HG03460 (cell line): ENCODE measurements around the gene FBXL7.

Experiments
- ATAC-seq: cut with Tn5 transposase; IDR thresholded peaks from one replicate; pipeline ENCODE4 v1.9.1; 2021; ENCODE audit not compliant: unreplicated experiment

The FBXL7 gene

DNA sequence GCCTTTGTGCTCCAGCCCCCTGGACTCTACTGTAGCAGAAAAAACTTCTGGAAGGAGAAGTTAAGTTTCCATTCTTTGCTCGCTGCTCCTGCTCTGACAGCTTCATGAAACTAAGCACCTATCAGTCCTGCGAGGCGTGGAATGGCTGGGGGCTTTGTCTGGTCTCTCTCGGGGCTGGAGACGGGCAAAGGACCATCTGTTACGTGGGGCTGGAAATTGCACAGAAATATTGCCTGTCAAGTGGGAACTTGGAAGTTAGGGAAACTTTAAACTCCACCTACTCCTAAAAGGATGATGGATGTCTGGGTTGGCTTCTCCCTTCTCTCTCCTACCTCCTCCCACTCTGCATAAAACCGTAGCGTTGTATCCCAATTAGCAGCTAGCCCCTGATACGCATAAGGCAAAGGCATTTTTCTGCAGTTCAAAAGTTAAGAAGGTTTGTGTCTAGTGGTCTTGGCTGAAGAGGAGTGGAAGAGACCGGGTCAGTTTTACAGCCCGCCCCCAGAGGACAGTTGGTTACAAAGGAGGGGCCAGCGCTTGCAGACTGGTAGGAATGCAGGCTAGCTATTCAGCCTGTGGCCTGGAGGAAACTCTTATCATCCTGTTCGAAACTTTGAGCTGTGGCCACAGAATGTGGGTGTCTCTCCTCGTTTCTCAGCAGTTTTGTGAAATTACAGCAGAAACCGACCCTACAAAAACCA is 1.3 kb downstream of the FBXL7 start:
- ATAC-seq, result no peak

DNA sequence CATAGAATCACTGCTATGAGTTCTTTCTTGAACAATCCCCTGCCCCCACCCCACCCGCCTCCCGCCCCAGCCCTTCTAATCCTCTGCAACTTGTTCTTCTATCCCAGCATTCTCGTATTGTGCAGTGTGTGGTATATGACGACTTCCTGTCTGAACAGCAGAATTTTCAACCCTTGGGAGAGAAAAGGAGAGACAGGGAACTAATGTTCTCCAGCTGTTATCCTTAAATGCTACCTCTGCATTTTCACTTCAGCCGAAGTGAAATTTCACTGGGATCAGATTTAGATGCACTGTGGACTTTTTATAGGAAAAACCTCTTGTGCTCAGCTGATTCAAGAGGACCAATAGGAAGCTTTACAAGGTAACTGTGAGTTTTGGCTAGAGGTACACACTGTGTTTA is 2.2 kb downstream of the FBXL7 start:
- no peak for ATAC-seq

DNA sequence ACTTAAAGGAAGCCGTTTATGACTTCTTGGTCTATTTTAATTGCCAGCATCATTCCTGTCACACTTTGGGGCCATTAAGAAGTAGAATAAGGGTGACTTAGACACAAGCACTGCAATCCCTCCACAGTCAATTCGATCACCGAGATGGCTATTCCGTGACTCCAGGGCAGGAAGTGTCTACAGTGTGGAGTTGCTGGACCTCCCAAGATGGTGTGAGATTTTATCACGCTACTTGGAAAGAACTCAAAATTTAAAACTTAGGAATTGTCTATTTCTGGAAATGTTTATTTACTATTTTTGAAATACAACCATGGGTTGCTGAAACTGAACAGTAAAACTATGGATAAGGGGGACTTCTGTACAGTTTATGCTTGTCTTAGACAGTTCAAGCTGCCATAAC is 6.2 kb downstream of the FBXL7 start:
- no peak for ATAC-seq

DNA sequence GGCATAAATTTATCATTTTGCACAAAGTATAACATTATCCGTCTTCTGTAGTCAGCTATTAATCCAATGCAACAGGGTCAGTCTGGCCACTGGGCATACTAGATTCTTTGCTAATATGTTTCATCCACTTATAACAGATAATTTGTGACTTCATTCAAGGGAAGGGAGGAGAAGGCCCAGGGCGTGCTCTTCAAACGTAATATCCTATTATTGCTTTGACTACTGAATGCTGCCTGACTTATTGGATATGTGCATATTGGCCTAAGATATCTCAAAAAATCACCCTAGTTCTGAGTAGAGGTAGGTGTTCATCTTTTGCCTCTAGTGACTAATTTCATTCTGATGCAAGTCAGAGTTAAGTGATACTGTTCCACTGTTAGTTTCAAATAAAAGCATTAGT is 6.9 kb downstream of the FBXL7 start:
- ATAC-seq, result no peak

DNA sequence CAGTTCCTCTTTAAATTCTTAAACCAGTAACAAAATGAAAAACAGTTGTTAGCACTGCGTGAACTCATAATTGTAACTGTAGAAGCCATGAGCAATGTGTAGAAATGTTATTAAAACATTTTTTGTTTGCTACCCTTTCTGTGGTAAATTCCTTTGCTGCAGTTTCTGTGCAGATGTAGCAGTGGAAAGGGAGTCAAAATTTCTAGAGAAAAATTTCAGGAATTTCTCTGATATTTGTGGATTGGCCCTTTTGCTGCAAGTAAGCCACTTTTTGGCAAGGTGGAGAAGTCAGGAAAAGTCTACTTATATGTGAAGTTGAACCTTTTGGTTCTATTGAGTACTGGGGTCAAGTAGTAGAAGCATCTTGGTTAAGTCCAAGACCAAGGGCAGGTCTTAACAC is 10.1 kb downstream of the FBXL7 start:
- ATAC-seq, result no peak

DNA sequence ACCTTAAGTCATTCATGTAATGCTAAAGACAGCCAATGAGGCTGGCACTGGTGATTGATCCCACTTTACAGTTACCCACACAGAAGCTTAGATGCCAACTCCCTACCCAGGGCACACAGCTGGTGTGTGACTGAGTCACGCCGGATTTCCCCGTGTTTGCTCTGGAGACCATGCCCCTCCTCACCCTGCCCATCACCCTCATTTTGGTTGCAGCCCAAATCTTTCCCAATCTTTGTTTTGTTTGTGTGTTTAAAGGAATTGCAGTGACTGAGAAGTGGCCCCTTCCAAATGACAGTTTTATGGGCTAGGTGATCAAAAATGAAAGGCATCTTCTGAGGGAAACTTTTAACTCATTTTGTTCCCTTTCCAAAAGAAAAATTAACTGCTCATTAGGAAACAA is 10.9 kb downstream of the FBXL7 start:
- ATAC-seq, result no peak

DNA sequence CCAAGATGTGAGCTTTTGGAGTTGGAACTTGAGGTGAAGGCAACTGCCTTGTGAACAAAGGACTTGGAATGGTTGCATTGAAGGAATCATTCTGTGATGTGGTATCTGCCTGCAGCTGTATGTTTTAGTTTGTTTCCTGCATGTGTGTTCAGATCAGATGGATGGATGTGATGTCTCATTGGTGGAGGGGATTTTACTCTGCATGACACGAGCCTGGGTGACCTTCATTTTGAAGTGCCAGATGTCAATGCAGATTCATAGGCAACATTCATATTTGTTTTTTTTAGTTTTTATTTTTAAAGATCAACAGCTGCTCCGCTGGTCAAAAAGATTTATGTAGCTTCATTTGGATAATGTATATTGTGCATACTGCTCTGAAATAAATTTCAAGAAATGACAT is 13.5 kb downstream of the FBXL7 start:
- ATAC-seq, result no peak

DNA sequence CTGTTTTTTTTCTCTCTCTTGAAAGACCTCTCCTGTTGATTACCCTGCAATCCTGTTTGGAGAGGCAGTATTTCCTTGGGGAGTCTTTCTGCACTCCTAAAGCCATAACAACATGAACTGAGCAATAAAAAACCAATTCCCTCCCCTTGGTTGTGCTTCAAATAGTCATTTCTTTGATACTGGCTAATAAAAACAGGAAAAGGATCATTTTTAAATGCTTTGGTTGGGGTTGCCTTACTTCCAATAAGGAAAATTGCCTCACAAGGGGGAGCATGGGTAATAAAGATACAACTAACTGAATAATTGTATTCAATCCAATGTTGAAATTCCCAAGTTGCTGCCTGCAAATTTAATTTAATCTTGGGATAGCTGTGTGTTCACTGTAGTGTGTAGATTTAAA is 13.9 kb downstream of the FBXL7 start:
- ATAC-seq, result no peak

DNA sequence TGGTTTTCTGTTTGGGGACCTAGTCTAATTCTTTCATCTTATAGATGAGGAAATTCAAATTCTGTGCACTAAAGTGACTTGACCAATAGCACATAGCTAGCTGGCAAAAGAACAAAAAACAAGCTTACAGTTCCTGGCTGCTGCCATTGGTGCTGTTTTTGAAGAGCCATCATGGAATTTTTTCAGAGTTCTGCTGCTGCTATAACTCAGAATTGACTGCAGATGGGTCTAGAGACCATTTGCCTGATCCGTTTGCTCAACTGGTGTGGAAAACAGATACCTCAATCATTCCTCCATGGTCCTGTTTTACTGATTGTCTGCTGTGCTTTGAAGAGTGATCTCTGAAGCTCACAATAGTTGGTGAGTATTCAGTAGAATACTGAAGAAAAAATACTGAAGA is 15.2 kb downstream of the FBXL7 start:
- no peak for ATAC-seq

DNA sequence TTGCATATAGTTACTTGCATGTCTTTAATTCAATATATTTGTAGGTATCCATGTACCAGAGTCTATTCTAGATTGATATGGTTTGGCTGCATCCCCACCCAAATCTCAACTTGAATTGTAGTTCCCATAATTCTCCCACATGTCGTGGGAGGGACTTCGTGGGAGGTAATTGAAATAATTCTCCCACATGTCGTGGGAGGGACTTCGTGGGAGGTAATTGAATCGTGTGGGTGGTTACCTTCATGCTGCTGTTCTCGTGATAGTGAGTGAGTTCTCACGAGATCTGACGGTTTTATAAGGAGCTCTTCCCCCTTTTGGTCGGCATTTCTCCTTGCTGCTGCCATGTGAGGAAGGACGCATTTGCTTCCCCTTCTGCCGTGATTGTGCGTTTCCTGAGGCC is 16.5 kb downstream of the FBXL7 start:
- ATAC-seq, result no peak

DNA sequence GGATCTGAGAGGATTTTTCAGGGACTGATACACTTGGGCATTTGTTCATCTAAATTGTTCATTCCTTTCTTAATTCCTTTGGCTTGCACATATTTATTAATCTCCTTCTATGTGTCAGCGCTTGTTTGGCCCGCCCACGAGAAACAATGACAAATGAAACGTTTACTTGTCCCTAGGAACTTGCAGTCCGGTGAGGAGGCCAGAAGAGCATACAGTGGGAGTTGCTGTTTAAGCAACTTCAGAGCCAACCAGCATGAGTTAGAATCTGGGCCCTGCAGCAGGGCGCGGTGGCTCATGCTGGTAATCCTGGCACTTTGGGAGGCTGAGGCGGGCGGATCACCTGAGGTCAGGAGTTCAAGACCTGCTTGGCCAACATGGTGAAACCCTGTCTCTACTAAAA is 18.8 kb downstream of the FBXL7 start:
- ATAC-seq, result no peak

DNA sequence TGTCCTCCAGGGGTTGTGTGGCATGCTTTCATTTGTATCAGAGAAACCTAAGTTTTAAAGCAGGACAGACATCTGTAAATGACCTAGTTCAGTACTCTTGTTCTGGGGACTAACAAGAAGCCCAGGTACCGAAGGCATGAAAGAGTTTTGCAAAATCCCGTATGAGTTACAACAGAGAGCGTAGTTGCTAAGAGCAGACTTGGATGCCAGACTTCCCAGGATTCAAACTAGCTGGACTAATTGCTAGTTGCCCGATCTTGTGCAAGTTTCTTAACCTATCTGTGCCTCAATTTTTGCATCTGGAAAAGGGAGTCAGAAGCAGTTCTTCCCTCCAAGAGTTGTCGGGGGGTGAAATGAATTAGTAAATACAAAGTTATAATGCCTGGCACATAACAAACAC is 20.9 kb downstream of the FBXL7 start:
- no peak for ATAC-seq

DNA sequence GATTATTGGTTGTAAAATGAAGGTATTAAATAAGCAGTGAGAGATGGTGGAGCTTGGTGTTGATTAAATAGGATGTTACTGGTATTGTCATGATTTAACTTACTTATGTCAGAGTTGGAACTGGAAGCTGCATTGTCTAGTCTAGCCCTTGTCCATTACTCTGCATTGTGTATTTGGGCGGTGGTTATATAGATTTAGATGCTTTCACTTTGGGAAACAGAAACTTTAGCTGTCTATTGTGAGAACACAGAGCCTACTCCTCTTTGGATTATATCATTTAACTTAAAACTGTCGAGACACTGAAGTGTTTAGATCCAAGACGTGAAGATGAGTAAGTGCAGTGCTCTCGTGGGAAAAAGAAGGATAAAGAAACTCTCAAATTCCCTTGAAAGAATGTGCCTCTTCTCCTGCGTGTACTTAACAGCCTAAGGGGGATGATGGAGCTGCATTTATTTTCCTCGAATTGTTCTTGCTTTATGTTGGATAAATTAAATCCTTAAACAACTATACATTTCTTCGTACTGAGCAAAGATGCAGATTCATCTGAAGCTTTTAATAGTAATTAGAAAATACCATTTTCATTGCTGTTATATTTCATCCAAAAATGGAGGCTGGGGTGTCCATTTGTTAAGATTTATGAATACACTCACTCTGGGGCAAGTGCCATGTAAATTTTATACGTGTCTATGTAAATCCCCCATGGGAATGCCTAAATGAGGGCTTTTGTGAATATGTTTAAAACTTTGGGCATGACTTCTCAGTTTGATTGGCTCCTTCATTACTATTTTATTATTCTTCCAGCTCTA is 21.6 kb downstream of the FBXL7 start:
- ATAC-seq, result no peak

DNA sequence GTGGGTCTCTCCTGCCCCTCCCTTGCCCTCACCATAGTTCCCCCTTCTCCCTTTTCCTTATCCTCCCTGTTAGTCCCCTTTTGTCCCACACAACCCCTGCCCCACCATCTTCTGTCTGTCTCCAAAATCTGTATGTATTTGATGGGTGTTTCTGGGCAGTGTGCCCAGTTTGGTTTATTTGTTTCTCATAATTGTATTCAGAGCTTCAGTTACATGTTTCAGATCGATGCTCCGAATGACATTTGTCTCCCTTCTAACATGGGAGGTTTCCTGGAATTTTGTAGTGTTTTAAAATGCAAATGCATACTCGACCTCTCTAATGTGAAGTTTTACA is 22.2 kb downstream of the FBXL7 start:
- ATAC-seq, result no peak

DNA sequence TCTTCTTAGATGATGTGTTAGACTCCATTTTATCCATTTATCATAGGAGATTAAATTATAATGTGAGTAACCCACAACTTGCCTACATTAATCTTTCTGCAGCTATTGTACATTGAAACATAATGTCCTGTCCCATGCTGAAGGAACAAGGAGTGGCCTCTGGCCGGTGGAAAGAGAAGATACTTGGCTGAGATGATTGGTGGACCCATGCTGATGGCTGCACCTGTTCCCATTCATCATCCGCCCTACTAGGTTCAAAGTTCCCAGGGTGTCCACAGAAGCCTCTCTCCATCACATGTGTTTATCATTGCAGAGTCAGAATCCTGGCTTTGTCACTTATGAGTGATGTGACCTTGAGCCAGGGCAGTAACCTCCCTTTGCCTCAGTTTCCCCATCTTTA is 24.7 kb downstream of the FBXL7 start:
- ATAC-seq, result no peak

DNA sequence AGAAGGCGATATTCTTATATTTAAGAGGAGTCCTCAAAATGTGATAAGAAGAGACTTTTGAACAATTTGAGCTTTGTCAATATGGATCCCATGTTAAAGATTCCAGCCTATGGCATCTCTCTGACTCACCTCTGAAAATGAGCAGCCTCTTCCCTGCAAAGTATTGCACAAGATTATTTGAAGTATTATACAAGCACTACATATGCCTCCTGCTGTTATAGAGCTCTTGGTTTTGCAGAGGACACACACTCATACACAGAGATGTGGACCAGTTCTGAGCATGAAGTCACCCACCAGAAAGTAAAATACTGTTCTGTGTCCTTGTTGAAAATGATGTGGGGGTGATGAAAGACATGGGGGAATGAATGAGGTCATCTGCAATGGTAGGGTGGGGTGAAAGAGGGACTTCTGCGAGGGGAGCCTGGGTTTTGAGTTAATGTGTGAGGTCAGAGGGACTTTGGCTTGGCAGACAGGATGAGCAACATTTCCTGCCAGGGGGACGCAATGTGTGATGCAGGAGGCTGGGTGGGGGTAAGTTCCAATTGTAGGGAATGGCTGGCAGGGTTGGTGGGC is 25.8 kb downstream of the FBXL7 start:
- no peak for ATAC-seq

DNA sequence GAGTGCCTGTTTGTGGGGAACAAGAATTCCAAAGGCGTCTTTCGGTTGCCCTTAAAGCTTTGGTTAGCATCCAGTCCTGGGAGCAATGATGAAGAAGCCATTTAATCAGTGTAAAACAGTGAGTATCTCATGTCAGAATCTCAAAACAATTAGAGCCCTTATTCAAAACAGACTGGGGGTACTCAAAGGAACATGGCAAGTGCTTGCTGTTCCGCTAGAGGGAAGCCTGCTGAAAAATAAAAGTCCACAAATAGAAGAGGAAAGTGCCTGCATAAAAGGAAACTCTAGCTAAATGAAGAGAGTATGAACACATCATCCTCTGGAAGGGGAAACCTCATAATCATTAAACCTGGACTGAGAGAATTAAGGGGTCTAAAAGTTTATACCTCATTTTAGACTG is 26.4 kb downstream of the FBXL7 start:
- no peak for ATAC-seq

DNA sequence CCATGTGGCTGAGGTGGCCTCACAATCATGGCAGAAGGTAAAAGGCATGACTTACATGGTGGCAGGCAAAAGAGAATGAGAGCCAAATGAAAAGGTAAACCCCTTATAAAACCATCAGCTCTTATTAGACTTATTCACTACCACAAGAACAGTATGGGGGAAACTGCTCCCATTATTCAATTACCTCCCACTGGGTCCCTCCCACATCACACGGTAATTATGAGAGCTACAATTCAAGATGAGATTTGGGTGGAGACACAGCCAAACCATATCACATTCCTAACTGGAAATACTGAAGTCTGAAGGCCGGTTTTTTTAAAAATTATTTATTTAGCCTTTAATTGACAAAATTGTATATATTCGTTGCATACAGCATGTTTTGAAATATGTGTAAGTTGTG is 28.5 kb downstream of the FBXL7 start:
- no peak for ATAC-seq

DNA sequence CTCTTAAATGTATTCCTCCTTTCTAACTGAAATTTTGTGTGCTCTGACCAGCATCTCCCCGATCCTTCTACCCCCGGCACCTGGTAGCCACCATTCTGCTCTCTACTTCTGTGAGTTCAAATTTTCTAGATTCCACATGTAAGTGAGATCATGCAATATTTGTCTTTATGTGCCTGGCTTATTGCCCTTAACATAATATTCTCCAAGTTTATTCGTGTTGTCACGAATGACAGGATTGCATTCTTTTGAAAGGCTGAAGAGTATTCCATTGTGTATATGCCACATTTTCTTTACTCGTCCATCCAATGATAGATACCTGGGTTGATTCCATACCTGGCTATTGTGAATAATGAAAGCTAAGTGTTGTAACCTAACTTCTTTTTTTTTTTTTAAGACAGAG is 29.0 kb downstream of the FBXL7 start:
- ATAC-seq, result no peak

DNA sequence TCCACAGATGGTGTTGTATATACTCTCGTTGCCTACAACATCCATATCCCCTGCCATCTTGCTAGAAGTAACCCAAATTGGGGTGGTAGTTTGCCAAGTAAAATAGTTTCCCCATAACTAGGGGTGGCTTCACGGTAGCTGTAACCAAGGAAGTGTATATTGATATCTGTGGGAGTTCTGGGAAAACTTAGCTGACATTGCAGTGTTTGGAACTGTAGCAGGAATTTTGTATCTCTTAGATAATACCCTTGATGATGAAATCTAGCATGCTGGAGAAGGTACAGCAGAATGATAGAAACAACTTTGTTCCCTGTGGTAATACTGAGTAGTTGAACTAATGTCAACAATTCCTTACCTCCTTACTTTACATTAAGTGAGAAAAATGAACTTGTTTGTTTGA is 29.8 kb downstream of the FBXL7 start:
- no peak for ATAC-seq

DNA sequence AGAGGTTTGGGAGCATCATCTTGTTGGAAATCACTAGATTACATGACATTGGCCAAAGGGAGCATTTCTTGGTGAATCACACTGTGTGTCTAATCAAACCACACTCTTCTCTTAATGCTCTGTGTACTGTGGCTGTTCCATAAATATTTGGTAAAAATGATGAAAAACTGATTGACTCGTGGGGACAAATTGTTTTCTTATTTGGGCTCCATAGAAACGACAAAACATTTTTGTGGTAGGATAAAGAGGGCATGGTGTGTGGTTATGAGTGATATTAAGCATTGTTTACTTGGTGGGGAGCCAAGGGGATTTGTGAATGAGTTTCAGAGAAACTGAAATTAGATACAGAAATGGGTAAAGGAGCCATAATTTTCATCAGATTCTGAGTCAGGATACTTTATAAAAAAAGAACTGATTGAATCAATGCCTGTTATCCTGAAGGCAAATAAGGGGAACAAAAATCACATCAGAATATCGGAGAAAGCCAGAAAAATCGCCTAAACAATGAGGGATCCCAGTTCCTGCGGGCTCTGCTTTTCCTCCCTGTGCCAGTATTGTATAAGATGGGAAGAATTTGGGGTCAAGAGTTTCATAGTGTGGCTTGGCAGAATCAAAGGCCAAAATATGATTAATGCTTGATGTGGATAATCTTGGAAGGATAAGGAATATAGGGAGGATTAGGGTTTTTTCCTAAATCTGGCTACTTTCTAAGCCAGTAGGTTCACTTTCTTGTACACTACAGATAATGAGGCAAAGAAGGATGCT is 33.3 kb downstream of the FBXL7 start:
- no peak for ATAC-seq

DNA sequence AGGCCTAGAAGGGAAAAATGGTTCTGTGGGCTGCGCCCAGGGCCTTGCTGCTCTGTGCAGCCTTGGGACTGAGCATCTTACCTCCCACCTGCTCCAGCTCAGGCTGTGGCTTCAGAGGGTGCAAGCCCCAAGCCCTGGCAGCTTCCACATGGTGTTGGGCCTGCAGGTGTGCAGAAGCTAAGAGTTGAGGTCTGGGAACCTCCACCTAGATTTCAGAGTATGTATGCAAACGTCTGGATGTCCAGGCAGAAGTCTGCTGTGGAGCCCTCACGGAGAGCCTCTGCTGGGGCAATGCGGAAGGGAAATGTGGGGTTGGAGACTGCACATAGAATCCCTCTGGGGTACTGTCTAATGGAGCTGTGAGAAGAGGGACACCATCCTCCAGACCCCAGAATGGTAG is 36.0 kb downstream of the FBXL7 start:
- no peak for ATAC-seq
